Parathyroid adenoma (tissue), 2 donors: ENCODE data around the gene BRIX1.

Experiments used
- H2AFZ ChIP-seq: fragments of 300-600 bp; sonication (generic); one replicate; pipeline ENCODE4 v1.7.0; 2017; ENCODE audit warnings: antibody characterized with exemption, mild to moderate bottlenecking
- H3K27ac ChIP-seq: fragments of 300-600 bp; sonication (generic); one replicate; pipeline ENCODE4 v1.7.0; 2017
- H3K27me3 ChIP-seq: fragments of 300-600 bp; sonication (generic); one replicate; pipeline ENCODE4 v1.7.0; 2017; ENCODE audit warnings: low read length; ENCODE audit not compliant: control insufficient read depth, insufficient read depth
- H3K36me3 ChIP-seq: fragments of 300-600 bp; sonication (generic); one replicate; pipeline ENCODE4 v1.7.0; 2017; ENCODE audit warnings: low read length; ENCODE audit not compliant: control insufficient read depth, insufficient read depth
- H3K4me1 ChIP-seq: fragments of 300-600 bp; sonication (generic); one replicate; pipeline ENCODE4 v1.7.0; 2017; ENCODE audit warnings: control low read depth
- H3K4me2 ChIP-seq: fragments of 300-600 bp; sonication (generic); one replicate; pipeline ENCODE4 v1.7.0; 2017; ENCODE audit warnings: low read length
- H3K4me3 ChIP-seq: fragments of 300-600 bp; sonication (generic); one replicate; pipeline ENCODE4 v1.7.0; 2017; ENCODE audit warnings: low read depth, low read length
- H3K79me2 ChIP-seq: fragments of 300-600 bp; sonication (generic); one replicate; pipeline ENCODE4 v1.7.0; 2017; ENCODE audit warnings: control low read depth
- H3K9ac ChIP-seq: fragments of 300-600 bp; sonication (generic); one replicate; pipeline ENCODE4 v1.7.0; 2017; ENCODE audit warnings: mild to moderate bottlenecking
- H3K9me3 ChIP-seq: fragments of 300-600 bp; sonication (generic); one replicate; pipeline ENCODE4 v1.7.0; 2017; ENCODE audit warnings: low read length; ENCODE audit not compliant: control insufficient read depth
- CTCF ChIP-seq: fragments of 300-600 bp; sonication (generic); IDR thresholded peaks from one replicate; pipeline ENCODE4 v1.7.0; 2017; ENCODE audit warnings: antibody characterized with exemption, mild to moderate bottlenecking
- donor health status: primary hyperparathyroidism.

Gene BRIX1

GRCh38 chr5:34905564-34905963 is 9.9 kb upstream of the BRIX1 start:
- TF ChIP-seq CTCF = no peak
- no peak overlapping the region for H3K27ac ChIP-seq
- no peak overlapping the region for H3K4me2 ChIP-seq
- no peaks in the 10 kb centered on the region for H3K27me3 ChIP-seq
- no peaks in the 10 kb centered on the region for H3K79me2 ChIP-seq
- no peaks in the 10 kb centered on the region for H3K4me1 ChIP-seq
- no peak overlapping the region for H3K4me3 ChIP-seq
- H3K36me3 ChIP-seq = no peaks in the 10 kb centered on the region
- no peak overlapping the region for H3K9ac ChIP-seq
- H3K9me3 ChIP-seq = no peaks in the 10 kb centered on the region
- H2AFZ ChIP-seq = no peak overlapping the region

GRCh38 chr5:34913072-34913471 is 2.4 kb upstream of the BRIX1 start:
- no peak overlapping the region for H2AFZ ChIP-seq
- H3K4me3 ChIP-seq = no peak overlapping the region

GRCh38 chr5:34914671-34915138 is 806 bp upstream of the BRIX1 start:
- Histone ChIP-seq H3K9ac (peak overlapping the region; percentile 49), H3K4me3 (peak overlapping the region; percentile 94), H3K27me3 (no peaks in the 10 kb centered on the region), H3K4me2 (peak overlapping the region; percentile 91), H3K27ac (peak overlapping the region; percentile 80), H2AFZ (peak overlapping the region; percentile 89), H3K4me1 (peaks cover 8% of the 10 kb centered on the region), H3K36me3 (no peaks in the 10 kb centered on the region), H3K79me2 (peaks cover 14% of the 10 kb centered on the region), H3K9me3 (no peaks in the 10 kb centered on the region)
- TF ChIP-seq CTCF = no peak

More at GRCh38 chr5:34913072-34913471, 2.4 kb upstream of the BRIX1 start:
- no peak overlapping the region for H3K9ac ChIP-seq
- H3K36me3 ChIP-seq = no peaks in the 10 kb centered on the region
- H3K79me2 ChIP-seq = peaks cover 14% of the 10 kb centered on the region
- TF ChIP-seq CTCF = no peak
- H3K4me2 ChIP-seq = no peak overlapping the region
- H3K4me1 ChIP-seq = peaks cover 8% of the 10 kb centered on the region
- H3K27me3 ChIP-seq = no peaks in the 10 kb centered on the region
- no peaks in the 10 kb centered on the region for H3K9me3 ChIP-seq
- H3K27ac ChIP-seq = no peak overlapping the region

- Histone ChIP-seq H3K27ac (peak overlapping the region; percentile 80), H3K4me3 (peak overlapping the region; percentile 94), H3K79me2 (peaks cover 16% of the 10 kb centered on the region), H3K4me1 (peaks cover 8% of the 10 kb centered on the region), H3K9ac (peak overlapping the region; percentile 49), H2AFZ (peak overlapping the region; percentile 89), H3K27me3 (no peaks in the 10 kb centered on the region), H3K36me3 (no peaks in the 10 kb centered on the region), H3K4me2 (peak overlapping the region; percentile 91), H3K9me3 (no peaks in the 10 kb centered on the region)
- no peak for TF ChIP-seq CTCF
Measured at GRCh38 chr5:34915856-34916192, 313 bp downstream of the BRIX1 start.

- no peak overlapping the region for H3K9ac ChIP-seq
- TF ChIP-seq CTCF = no peak
- H3K27me3 ChIP-seq = no peaks in the 10 kb centered on the region
- H3K4me1 ChIP-seq = peaks cover 8% of the 10 kb centered on the region
- no peak overlapping the region for H3K27ac ChIP-seq
- H3K79me2 ChIP-seq = peaks cover 16% of the 10 kb centered on the region
- peak overlapping the region; percentile 91 for H3K4me2 ChIP-seq
- no peaks in the 10 kb centered on the region for H3K36me3 ChIP-seq
- H3K9me3 ChIP-seq = no peaks in the 10 kb centered on the region
- H2AFZ ChIP-seq = no peak overlapping the region
- peak overlapping the region; percentile 94 for H3K4me3 ChIP-seq
Measured at GRCh38 chr5:34916518-34916917, 1.0 kb downstream of the BRIX1 start.
